ENCODE results near the gene ARHGEF6.

The ARHGEF6 gene

DNA sequence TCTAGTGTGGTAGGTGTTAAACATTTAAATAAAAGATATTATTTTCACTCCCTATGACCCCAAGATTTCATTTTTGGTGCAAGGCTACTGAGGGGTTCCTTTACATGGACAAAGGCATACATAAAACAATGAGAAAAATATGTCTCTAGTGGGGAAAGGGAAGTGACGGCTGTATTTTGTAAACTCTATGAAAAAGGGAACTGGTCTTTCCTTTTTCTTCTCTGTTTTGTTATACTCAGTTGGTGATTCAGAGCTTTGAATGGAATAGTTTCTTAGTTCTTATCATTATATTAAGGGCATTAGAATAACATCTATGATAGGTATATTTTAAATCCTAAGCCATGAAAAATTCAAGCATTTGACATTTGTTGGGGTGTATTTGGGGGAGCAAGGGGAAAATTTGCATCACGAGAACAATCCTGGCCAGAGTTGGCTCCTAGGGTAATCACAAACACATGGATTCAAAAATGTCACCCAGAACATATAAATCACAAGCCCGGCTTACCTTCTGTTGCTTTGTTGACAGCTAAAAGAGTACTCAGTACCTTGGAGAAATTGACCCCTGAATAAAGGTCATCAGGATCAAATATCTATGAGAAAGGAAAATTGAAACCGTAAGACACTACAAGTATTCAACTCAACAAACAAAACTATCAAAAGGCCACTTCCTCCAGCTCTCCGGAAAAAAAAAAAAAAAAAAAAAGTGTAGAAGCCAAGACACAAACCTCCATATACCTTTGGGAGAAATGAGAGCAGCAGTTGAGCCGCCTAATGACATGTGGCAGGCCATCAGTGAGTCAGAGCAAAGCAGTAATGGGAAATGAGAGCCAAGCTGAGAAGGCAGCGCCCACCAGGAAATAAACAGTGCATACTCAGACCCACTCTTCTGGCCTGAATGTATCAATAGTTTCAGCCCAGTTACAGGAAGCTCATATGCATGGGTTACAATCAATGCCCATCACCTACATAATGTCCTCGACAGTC is 33.4 kb downstream of the ARHGEF6 start:
- in situ Hi-C loops (cut with HindIII; ENCODE audit: low pct_ligation_motif_present, low sequenced_read_pairs), result no loop called here
- Histone ChIP-seq H3K36me3 (replicated peaks) (no peaks in the 10 kb centered on the region), H3K27ac (no peak overlapping the region), H3K4me3 (ENCODE audit: low read depth, low read length) (no peak overlapping the region), H3K27me3 (replicated peaks) (no peaks in the 10 kb centered on the region)
- TF ChIP-seq, protein P1, sequence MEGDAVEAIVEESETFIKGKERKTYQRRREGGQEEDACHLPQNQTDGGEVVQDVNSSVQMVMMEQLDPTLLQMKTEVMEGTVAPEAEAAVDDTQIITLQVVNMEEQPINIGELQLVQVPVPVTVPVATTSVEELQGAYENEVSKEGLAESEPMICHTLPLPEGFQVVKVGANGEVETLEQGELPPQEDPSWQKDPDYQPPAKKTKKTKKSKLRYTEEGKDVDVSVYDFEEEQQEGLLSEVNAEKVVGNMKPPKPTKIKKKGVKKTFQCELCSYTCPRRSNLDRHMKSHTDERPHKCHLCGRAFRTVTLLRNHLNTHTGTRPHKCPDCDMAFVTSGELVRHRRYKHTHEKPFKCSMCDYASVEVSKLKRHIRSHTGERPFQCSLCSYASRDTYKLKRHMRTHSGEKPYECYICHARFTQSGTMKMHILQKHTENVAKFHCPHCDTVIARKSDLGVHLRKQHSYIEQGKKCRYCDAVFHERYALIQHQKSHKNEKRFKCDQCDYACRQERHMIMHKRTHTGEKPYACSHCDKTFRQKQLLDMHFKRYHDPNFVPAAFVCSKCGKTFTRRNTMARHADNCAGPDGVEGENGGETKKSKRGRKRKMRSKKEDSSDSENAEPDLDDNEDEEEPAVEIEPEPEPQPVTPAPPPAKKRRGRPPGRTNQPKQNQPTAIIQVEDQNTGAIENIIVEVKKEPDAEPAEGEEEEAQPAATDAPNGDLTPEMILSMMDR (IDR thresholded peaks at IDR 0.05; ENCODE audit: low read depth, low read length, missing control alignments), result no peak
- DNase-seq, result no peak

DNA sequence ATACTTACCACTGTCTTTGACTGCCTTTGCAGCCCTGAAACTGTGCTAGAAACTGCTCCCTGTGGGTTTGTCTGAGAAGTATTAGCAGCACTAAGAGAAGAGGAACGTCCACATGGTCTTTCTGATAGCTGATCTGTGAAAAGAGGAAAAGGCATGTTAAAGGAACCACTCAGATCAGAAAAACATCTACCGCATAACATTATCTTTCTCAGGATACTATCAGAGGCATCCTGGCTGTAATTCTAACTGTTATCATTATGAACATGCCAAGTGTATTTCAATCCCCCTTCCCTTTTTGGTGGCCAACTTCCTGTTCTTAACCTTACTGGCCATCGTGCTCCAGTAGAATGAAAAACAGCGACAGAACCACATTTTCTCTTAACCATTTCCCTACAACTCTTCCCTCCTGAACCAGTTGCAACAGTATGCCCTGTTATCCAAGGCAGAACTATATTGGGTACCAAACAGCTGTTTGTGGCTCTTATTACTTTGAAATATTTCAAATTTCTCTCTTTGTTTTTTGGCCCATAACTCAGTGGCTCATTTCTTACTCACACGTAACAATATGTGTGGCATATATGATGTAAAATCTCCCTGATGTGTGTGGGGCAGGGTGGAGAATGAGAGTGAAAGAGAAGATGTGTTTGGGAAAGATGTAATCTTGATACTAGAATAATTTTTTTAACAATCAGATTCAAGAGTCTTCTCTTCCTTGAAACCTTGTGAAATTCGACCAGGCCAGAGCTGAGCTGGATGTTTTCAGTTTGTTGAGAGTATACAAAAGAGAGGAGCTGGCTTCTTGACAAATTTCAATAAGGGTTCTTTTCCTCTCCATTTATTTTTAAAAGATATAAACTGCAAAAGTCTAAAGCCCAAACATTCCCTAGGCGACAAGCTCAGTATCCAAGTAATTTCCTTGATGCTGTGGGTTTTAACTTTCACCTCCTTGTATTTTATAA is 35.2 kb downstream of the ARHGEF6 start:
- no peaks in the 10 kb centered on the region for H3K36me3 ChIP-seq (replicated peaks)
- in situ Hi-C loops (cut with HindIII; ENCODE audit: low pct_ligation_motif_present, low sequenced_read_pairs), result no loop called here
- TF ChIP-seq, protein P1 (IDR thresholded peaks at IDR 0.05; ENCODE audit: low read depth, low read length, missing control alignments), result no peak
- no peak overlapping the region for H3K27ac ChIP-seq
- no peaks in the 10 kb centered on the region for H3K27me3 ChIP-seq (replicated peaks)
- DNase-seq, result no peak
- H3K4me3 ChIP-seq (ENCODE audit: low read depth, low read length), result no peak overlapping the region

DNA sequence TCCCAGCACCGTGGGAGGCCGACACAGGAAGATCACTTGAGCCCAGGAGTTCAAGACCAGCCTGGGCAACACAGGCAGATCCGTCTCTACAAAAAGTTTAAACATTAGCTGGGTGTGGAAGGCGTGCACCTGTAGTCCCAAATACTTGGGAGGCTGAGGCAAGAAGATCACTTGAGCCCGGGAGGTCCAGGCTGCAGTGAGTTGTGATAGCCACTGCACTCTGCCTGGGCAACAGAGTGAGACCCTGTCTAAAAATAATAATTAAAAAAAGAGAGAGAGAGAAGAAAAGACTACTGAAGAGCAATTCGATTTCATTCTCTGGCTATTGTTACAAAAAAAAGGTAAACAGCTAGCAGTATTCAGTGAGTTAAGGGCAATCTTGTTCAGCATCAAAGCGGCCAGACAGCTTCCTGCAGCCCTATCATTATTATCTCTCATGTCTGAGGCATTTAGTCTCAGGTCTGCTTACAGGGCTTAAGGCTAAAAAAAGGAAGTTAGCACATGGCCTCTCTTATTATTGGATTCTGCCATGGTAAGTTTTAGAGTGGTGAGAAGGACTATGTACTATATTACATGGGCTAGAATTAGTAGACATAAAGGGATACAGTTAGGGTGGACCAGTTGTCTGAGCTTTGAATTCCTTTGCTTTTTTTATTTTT is 37.9 kb downstream of the ARHGEF6 start:
- no peak overlapping the region for H3K27ac ChIP-seq
- in situ Hi-C loops (cut with HindIII; ENCODE audit: low pct_ligation_motif_present, low sequenced_read_pairs), result no loop called here
- no peaks in the 10 kb centered on the region for H3K27me3 ChIP-seq (replicated peaks)
- no peak for DNase-seq
- no peaks in the 10 kb centered on the region for H3K36me3 ChIP-seq (replicated peaks)
- no peak overlapping the region for H3K4me3 ChIP-seq (ENCODE audit: low read depth, low read length)
- TF ChIP-seq, protein P1 (IDR thresholded peaks at IDR 0.05; ENCODE audit: low read depth, low read length, missing control alignments), result no peak

- TF ChIP-seq, protein P1 (IDR thresholded peaks at IDR 0.05; ENCODE audit: low read depth, low read length, missing control alignments), result no peak
- H3K27me3 ChIP-seq (replicated peaks), result no peaks in the 10 kb centered on the region
- no peak for DNase-seq
- in situ Hi-C loops (cut with HindIII; ENCODE audit: low pct_ligation_motif_present, low sequenced_read_pairs), result no loop called here
- H3K27ac ChIP-seq, result no peak overlapping the region
- H3K36me3 ChIP-seq (replicated peaks), result no peaks in the 10 kb centered on the region
- H3K4me3 ChIP-seq (ENCODE audit: low read depth, low read length), result no peak overlapping the region
These were observed 42.5 kb downstream of the ARHGEF6 start for GRCh38 chrX:136738049-136738729.

DNA sequence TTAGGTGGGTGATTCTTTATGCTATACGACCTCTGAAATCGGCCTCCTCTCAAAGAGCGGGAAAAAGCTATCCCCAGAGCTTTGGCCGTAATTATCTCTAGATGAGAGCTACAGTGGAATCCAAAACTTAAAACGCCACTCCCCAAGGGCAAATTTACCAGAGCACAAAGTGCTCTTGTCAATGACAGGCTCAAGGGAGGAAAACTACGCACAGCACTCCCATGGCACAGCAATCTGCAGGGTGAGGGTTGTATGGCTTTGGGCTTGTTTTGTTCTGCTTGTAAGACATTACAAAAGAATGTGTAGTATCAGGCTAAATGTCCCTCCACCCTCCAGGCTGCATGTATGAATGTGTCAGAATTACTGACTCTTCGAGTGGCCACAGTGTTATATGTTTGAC is 44.0 kb downstream of the ARHGEF6 start:
- H3K27ac ChIP-seq, result no peak overlapping the region
- TF ChIP-seq, protein P1 (IDR thresholded peaks at IDR 0.05; ENCODE audit: low read depth, low read length, missing control alignments), result no peak

More for the DNA sequence above, 44.0 kb downstream of the ARHGEF6 start:
- in situ Hi-C loops (cut with HindIII; ENCODE audit: low pct_ligation_motif_present, low sequenced_read_pairs), result no loop called here
- Histone ChIP-seq H3K4me3 (ENCODE audit: low read depth, low read length) (no peak overlapping the region), H3K27me3 (replicated peaks) (no peaks in the 10 kb centered on the region), H3K36me3 (replicated peaks) (no peaks in the 10 kb centered on the region)
- DNase-seq, result no peak
